Psoas muscle (tissue), 8 donors: Measurements from ENCODE around the gene KCTD7. TPM values are rescaled to one million over a fixed set of nuclear protein-coding genes. Genes with fewer than 3 reads are reported as not detected.

Experiments
- ATAC-seq, 4 donors: fragments of 200-7000 bp; cut with Tn5 transposase; one replicate each; pipeline ENCODE4 v1.9.1; 2020; ENCODE audit warnings: moderate library complexity in 3 of 4, mild to moderate bottlenecking in 2 of 4
- DNase-seq, 2 donors: peaks; one replicate each; pipeline ENCODE4 v3.0.0-alpha.2; 2020
- H3K27ac ChIP-seq: fragments of 200-600 bp; one replicate; pipeline ENCODE4 v1.8.0; 2022
- H3K27me3 ChIP-seq, 3 donors: fragments of 200-600 bp in 1 of 3; one replicate each; pipeline versions ENCODE4 v1.6.1 to v1.8.0; 2013 to 2022; ENCODE audit warnings: low read length in 2 of 3, mild to moderate bottlenecking in 2 of 3, moderate library complexity in 1 of 3; ENCODE audit not compliant: insufficient read depth in 3 of 3
- H3K36me3 ChIP-seq, 2 donors: fragments of 200-600 bp in 1 of 2; one replicate each; pipeline versions ENCODE4 v1.6.1 to v1.8.0; 2013 to 2022; ENCODE audit warnings: low read depth in 1 of 2, mild to moderate bottlenecking in 1 of 2, moderate library complexity in 1 of 2; ENCODE audit not compliant: insufficient read depth in 1 of 2
- H3K4me1 ChIP-seq: fragments of 200-600 bp; one replicate; pipeline ENCODE4 v1.8.0; 2022
- H3K4me3 ChIP-seq: fragments of 200-600 bp; one replicate; pipeline ENCODE4 v1.8.0; 2022; ENCODE audit warnings: mild to moderate bottlenecking
- H3K9me3 ChIP-seq: fragments of 200-600 bp; one replicate; pipeline ENCODE4 v1.8.0; 2022
- WGBS, 3 donors: extraction: QIAGEN DNeasy Blood & Tissue Kit; methylation state at CpG; one replicate each; pipeline versions ENCODE4 v1.1.6 to v1.1.7; 2013; 5-methylcytosine and 5-hydroxymethylcytosine counted together
- intact Hi-C, 2 donors: fragments of 100-400 bp; cut with DNase I; formaldehyde crosslinking; loops; one replicate each; pipeline versions ENCODE4 v1.11.0 to v1.14.2; 2022
- polyA plus RNA-seq, 3 donors: library from polyadenylated mRNA; stranded (reverse); fragments of 200-250 nt; gene quantifications; one replicate each; pipeline ENCODE4 v1.2.3, GENCODE V29; 2013
- total RNA-seq, 4 donors: library from RNA; stranded (reverse); fragmentation: NEBNext Ultra II Directional in 2 of 4; extraction: Animal tissue kit (Norgen Biotek cat#: 25700) in 2 of 4; gene quantifications; one replicate each; pipeline versions ENCODE4 v1.2.1 to v1.2.4, GENCODE V29; 2021 to 2023
- TF ChIP-seq, protein P1 (sequence below): fragments of 200-600 bp; IDR thresholded peaks from one replicate; pipeline ENCODE4 v1.8.0; 2022; ENCODE audit warnings: antibody characterized with exemption
- donor health status: healthy with polysubstance abuse.
- donor health status: DM: no; HTN: no; CAD: no; lungs with moderate emphysema.
- donor health status: Bipolar disorder and iron deficiency.
- donor health status: healthy.
- donor health status: DM: yes; HTN: yes; CAD: no.
- donor health status: DM: no; HTN: no; CAD: no.
- donor health status: DM: no; HTN: no; CAD: no.
- donor health status: DM: yes; HTN: yes; CAD: no.

KCTD7 gene
- total and polyA plus RNA-seq, 7 donors, result 2.2 to 9.8 (median 4.0) TPM

GRCh38 chr7:66662646-66663264 is 34.1 kb downstream of the KCTD7 start:
- Histone ChIP-seq H3K36me3 (no peaks in the 10 kb centered on the region), H3K4me3 (no peak overlapping the region), H3K27ac (no peak overlapping the region), H3K4me1 (no peaks in the 10 kb centered on the region), H3K27me3 (no peaks in the 10 kb centered on the region), H3K9me3 (no peaks in the 10 kb centered on the region)
- ATAC-seq, result no peak
- DNase-seq, result no peak
- intact Hi-C loops, result no loop called here
- WGBS, 3 donors, result 87 to 96% (median 96%) methylated on average over 16 of the region's 16 CpGs
- TF ChIP-seq, protein P1, sequence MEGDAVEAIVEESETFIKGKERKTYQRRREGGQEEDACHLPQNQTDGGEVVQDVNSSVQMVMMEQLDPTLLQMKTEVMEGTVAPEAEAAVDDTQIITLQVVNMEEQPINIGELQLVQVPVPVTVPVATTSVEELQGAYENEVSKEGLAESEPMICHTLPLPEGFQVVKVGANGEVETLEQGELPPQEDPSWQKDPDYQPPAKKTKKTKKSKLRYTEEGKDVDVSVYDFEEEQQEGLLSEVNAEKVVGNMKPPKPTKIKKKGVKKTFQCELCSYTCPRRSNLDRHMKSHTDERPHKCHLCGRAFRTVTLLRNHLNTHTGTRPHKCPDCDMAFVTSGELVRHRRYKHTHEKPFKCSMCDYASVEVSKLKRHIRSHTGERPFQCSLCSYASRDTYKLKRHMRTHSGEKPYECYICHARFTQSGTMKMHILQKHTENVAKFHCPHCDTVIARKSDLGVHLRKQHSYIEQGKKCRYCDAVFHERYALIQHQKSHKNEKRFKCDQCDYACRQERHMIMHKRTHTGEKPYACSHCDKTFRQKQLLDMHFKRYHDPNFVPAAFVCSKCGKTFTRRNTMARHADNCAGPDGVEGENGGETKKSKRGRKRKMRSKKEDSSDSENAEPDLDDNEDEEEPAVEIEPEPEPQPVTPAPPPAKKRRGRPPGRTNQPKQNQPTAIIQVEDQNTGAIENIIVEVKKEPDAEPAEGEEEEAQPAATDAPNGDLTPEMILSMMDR, result no peak

DNA sequence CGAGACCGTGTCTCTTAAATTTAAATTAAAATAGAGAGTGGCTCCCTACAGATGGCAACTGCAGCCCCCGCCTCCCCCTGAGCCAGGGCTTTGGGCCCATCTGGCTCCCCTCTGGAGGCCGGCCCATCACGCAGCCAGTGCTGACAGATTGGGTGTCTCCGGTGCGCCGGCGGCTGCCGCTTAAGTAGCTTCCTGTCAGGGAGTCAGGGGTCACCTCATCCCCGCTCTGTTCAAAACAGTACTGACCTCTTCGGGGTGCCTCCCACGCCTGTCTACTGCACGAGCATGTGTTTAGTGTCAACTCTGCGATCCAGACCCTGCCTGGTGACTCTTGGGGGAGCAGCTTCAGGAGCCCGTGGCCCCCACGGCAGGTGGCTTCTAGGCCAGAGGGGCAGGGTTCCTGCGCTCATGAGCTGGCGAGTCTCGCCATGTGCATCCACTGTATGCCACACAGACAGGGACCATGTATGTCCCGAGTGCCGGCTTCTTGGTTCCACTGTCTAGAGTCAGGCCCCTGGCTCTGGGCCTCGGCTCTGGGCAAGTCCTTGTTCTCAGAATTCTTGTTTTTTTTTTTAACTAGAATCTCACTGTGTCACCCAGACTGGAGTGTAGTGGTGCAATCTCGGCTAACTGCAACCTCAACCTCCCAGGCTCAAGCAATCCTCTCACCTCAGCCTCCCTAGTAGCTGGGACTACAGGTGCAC is 36.1 kb downstream of the KCTD7 start:
- TF ChIP-seq, protein P1, result no peak
- Histone ChIP-seq H3K27ac (no peak overlapping the region), H3K9me3 (no peaks in the 10 kb centered on the region), H3K4me3 (no peak overlapping the region), H3K4me1 (no peaks in the 10 kb centered on the region), H3K27me3 (no peaks in the 10 kb centered on the region), H3K36me3 (no peaks in the 10 kb centered on the region)
- DNase-seq (no peak), ATAC-seq (no peak)
- WGBS, 3 donors, result 79 to 87% (median 83%) methylated on average over 24 of the region's 24 CpGs
- intact Hi-C loops, result no loop called here

GRCh38 chr7:66666313-66666952 is 37.8 kb downstream of the KCTD7 start:
- no peaks in the 10 kb centered on the region for H3K9me3 ChIP-seq
- DNase-seq (no peak), ATAC-seq (no peak)
- TF ChIP-seq, protein P1, result no peak
- no peak overlapping the region for H3K27ac ChIP-seq
- H3K27me3 ChIP-seq, result no peaks in the 10 kb centered on the region
- no peak overlapping the region for H3K4me3 ChIP-seq
- WGBS, 3 donors, result 88 to 92% (median 91%) methylated on average over 7 to 8 of the region's 8 CpGs
- no peaks in the 10 kb centered on the region for H3K4me1 ChIP-seq
- intact Hi-C loops, result no loop called here
- H3K36me3 ChIP-seq, result no peaks in the 10 kb centered on the region

DNA sequence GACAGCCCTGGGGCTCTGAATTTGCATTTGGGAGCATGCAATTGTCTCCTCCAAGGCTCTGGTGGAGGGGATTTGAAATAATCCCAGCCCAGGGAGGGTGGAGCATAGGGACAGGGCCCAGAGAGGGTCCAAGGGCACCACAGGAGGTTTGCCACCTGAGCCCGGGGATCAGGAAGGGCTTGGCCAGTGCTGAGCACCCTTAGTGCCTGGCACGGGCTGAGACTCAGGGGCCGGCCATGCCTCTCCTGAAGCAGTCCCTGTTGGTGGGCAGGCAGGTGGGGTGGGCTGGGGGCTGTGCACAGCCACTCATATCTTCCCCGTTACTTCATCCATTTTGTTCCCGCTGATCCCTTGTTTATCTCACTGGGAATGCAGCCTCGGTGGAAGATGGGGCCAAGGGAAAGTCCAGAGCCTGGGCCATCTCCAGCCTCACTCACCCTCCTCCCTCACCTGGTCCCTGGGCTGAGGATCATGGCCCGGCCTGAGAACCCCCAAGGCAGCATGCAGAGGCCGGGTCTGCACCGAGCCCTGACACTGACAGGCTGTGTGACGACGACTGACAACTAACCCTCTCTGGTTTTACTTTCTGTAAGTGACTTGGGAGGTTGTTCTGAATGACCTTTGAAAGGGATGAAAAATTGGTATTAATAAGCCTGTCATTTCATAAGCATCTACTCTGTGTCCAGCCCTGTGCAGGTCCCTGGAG is 38.5 kb downstream of the KCTD7 start:
- Histone ChIP-seq H3K4me3 (no peak overlapping the region), H3K27me3 (no peaks in the 10 kb centered on the region), H3K27ac (no peak overlapping the region), H3K9me3 (no peaks in the 10 kb centered on the region), H3K4me1 (no peaks in the 10 kb centered on the region), H3K36me3 (no peaks in the 10 kb centered on the region)
- intact Hi-C loops, result no loop called here
- ATAC-seq (no peak), DNase-seq (no peak)
- TF ChIP-seq, protein P1, result no peak
- WGBS, 3 donors, result 87 to 93% (median 90%) methylated on average over 10 to 11 of the region's 11 CpGs
